Activated CD8-positive, alpha-beta memory T cell treated with anti-CD3 and anti-CD28 coated beads for 1 hour (primary cell): ENCODE results near the gene TEX261.

ENCODE experiments used
- DNase-seq, 2 donors: peaks; one replicate each; pipeline ENCODE4 v3.0.0-alpha.2; 2020; ENCODE audit warnings: low read depth in 1 of 2; ENCODE audit errors: extremely low read depth in 1 of 2

TEX261 gene

DNA sequence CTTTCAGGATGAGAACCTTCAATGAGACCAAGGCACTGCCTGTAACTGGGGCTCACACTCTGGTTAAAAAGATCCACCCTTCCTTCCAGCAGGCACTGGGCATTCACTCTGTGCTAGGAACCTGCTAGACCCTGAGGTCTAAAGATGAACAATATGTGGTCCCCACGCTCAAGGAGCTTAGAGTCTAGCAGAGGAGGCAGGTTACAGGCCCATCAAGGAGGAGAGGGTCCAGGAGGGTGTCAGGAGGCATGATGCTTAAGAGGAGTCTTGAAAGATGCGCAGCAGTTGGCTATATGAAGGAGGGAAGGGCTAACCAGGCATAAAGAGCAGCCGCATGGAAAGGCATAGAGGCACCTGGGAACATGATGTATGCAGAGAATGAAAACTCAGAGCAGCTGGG is 11.7 kb downstream of the TEX261 start:
- DNase-seq: no peak

DNA sequence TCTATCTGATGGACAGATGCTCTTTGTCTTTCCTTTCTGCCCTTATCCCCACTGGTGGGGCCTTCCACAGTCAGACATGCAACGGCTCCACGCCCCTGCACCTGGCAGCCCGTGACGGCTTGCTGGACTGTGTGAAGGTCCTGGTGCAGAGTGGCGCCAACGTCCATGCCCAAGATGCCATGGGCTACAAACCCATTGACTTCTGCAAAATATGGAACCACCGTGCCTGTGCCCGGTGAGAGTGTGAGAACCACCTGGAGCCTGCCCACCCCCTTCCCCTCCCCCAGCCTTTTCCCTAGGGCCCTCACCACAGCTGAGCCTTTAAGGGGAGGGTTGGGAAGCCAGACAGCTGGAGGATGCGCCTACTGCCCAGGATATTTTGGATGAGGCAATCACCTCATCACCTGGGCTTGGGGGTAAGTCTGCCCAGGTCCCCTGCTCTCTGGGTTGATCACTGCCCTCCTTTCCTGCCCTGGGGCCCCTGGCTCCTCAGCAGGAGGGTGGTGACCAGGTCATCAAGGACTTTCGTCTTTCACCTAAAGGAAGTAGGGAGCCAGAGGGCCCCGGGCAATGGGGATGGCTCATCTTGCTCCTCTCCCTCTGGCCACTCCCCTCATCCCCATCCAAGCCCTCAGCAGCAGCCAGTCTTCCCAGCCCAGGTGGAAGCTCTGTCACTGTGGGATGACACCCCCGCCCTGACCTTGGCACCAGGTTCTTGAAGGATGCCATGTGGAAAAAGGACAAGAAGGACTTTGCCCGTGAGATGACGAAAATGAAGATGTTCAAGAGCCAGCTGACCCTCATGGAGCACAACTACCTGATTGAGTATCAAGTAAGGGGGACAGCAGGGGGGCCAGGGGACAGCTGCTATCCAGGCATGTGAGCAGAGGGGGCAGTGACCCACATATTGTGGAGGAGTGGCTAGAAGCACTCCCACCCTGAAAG is 12.5 kb downstream of the TEX261 start:
- DNase-seq: no peak

DNA sequence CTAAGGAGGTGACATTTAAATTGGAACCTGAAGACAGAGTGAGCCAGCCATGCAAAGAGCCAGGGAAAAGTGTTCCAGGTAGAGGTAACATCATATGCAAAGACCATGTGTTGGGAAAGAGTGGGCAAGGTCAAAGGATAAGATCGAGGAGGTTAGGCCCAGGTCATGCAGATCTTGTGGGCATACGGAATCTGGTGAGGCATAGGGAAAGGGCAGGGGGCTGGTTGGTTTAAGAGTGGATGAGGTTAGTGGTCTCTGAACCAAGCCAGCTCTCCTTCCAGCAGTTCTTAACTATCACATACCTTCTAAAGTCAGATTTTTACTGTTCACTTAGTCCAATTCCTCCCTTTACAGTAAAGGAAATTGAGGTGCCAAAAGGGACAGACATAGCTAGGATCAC is 13.3 kb downstream of the TEX261 start:
- no peak for DNase-seq

GRCh38 chr2:70979626-70980025 is 15.0 kb downstream of the TEX261 start:
- no peak for DNase-seq

DNA sequence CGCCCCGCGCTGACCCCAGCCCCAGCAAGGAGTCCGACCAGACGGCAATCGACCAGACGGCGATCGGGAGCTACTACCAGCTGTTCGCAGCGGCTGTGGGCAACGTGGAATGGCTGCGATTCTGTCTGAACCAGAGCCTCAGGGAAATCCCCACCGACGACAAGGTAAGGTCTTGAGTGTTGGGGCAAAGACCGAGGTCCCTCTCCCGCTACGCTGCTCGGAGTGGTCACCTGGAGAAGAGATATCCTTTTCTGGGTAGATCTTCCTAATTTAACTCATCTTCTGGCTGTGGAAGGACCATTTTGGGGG is 15.5 kb downstream of the TEX261 start:
- DNase-seq: no peak

GRCh38 chr2:70978341-70979179 is 16.1 kb downstream of the TEX261 start, which contains the start of gene ANKRD53:
ANKRD53 (plus strand) TSS chr2:70978630; CDS start chr2:70978646, 16 bp downstream.
- DNase-seq: no peak

- DNase-seq: no peak
Measured at GRCh38 chr2:70977605-70978205, 17.0 kb downstream of the TEX261 start.

DNA sequence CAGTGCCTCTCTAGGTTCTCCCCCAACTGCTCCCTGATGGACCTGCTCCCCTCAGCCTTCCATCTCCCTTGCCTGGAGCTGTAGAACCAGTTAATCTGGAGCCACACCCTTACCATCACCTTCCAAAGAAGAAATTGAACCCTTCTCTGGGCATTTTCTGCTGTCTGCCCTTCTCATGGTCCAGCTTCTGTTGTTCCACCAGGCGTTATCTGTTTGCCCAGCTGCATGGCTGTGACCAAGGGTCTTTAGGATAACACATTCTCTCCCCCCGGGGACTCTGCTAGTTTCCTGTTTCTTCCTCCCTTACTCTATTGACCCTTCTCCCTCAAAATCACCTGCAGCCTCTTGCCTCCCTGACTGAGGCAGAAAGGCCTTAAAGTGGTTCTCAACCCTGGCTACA is 19.4 kb downstream of the TEX261 start:
- no peak for DNase-seq

DNA sequence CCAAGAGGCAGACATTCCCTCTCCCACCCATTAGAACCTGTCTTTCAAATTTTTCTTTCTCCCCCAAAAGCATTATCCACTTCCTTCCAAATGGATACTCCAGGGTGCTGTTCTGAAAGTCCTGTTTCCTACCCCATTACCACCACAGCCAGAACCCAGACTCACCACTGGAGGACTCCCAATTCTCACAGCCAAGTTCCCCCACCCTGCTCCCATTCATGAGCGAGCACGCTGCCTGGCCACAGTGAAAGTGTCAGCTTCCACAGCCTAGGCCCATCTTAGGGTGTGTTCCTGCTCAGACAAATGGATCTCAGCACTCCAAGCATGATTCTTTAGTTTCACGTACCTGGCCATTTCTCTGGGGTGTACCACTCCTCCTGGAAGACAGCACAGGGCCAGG is 20.1 kb downstream of the TEX261 start:
- DNase-seq: no peak

DNA sequence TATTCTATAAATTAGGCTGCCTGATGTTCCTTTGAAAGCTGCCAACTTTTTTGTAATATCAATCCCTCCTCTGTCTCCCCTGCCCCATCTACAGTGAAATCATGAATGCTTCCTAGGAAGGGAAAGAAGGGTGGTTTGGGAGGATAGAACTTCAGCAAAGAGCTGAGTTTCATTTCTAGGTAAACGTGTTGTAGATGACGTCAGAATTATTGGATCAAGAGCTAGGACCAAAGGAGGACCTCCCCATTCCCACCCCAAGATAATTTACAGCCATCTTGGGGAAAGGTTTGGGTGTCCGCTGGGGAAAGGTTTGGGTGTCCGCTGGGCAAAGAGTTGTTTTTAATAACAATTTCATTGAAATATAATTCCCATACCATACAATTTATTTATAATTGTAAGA is 27.5 kb downstream of the TEX261 start:
- DNase-seq: no peak

GRCh38 chr2:70966681-70967080 is 28.0 kb downstream of the TEX261 start:
- DNase-seq: no peak

GRCh38 chr2:70965506-70965905 is 29.2 kb downstream of the TEX261 start:
- no peak for DNase-seq

DNA sequence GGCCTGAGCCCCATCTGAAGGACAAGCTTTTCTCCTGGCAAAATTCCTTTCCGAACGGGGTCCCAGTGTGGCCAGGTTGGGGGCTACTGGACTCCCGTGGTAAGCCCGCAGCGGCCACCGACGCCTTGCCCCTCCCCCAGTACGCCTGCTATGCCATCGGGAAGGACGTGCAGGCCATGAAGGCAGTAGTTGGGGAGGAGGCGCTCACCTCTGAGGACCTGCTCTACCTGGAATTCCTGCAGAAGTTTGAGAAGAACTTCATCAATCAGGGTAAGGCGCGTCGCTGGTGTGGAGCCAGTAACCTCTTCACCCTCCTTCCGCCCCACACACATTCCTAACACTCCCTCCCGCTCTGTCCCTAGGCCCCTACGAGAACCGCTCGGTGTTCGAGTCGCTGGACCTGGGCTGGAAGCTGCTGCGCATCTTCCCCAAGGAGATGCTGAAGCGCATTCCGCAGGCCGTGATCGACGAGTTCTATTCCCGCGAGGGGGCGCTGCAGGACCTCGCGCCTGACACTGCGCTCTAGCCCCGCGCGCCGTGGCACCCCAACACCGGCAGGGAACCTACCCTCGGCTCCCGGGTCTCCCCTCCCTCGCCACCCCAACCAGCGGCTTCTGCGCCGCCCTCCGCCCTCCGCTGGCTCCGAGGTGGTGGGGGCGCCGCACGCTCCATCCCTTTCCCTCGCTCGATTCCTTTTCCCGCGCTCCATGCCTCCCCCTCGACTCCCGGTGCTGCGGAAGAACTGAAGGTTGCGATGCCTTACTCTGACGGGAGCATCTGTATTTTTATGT is 29.9 kb downstream of the TEX261 start:
- peak; percentile 65 to 80 for DNase-seq

DNA sequence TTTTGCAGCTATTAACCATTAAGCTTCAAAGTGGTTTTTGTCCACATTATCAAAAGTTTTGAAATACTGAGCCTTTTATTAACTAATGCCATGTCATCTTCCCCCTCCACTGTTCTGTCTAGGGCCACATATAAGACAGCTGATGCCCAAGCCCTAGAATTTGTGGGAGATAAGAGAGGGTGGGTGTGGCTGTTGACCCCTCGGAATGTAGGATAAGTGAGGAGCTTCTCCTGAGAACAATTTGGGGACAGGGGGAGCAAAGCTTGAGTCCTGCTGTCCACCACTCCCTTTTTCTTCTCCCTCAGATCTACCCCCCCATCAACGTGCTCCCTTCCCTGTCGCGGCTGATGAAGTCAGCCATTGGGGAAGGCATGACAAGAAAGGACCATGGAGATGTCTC is 30.5 kb downstream of the TEX261 start:
- no peak for DNase-seq

DNA sequence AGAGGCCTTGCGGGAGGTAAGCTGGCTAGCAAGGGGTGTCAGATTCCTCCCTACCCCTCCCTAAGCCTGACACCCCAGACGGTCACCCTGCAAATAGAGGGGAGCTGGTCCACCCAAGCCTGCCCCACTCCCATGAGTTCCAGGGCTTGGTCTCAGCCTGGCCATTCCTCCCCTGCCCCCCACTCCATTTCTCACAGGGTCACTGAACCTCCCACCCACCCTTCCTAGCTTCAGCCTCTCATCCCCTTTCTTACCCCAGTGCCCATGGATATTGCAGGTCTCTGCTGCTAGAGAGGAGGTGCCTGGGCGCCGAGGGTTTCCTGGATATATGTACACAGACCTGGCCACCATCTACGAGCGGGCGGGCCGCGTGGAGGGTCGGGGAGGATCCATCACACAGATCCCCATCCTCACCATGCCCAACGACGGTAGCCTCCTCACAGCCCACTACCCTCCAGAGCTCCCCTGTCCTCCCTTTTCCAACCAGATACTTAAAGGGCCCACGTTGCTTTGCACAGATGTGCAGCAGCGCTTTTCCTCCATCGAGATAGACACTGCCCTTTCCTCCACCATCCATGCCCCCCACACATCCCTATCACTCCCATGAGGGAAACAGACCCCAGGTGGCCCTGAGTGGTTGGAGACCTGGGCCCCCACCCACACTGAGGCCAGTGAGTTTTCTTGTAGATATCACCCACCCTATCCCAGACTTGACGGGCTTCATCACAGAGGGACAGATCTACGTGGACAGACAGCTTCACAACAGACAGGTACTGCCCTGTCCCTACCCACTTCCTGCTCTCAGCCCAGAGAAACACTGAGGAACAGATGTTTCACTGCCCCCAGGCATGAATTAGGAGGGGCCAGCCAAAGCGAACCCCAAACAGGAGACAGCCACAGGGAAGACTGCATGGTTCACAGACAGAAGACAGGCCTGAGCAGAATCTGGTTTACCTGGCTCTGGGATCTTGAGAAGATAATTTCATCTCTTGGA is 31.5 kb downstream of the TEX261 start:
- no peak for DNase-seq

- no peak for DNase-seq
Measured at GRCh38 chr2:70962211-70962884, 32.3 kb downstream of the TEX261 start.

- no peak for DNase-seq
Measured at GRCh38 chr2:70961648-70961994, 33.1 kb downstream of the TEX261 start.

DNA sequence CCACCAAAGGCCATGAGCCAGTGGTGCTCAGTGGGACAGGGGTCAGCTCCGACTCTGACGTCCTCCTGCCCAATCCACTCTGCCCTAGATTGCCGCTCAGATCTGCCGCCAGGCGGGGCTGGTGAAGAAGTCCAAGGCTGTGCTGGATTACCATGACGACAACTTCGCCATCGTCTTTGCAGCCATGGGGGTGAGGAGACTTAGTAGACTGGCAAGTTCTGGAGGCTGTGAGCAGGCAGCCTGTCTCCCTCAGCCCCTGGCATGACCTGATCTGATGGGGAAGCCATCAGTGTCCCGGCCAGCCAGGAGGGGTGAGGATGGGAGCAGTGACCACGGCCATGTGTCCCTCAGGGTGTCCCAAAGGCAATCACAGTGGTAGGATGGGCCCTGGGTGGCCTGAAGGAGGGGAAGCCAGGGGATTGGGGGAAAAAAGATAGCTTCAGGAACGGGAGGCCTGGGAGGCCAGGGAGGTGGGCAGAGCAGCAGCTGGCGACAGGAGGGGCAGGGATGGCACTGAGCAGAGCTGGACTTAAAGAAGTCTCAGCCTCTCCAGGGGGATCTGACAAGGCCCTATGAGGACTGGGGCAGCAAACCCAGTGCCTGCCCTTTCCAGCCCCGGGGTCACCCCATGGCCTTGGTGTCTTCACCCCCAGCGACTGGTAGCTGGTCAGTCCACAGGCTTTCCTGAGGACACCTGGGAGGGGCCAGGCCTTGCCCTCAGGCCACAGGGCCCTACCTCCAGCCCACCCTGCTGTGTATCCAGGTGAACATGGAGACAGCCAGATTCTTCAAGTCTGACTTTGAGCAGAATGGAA is 33.6 kb downstream of the TEX261 start:
- DNase-seq: no peak
